ENCODE data around the gene HCN2. TPM values are rescaled to one million over a fixed set of nuclear protein-coding genes. Genes with fewer than 3 reads are reported as not detected.

Gene HCN2
- total RNA-seq, 2 experiments from 2014 or later = 0.48 to 0.53 TPM

DNA sequence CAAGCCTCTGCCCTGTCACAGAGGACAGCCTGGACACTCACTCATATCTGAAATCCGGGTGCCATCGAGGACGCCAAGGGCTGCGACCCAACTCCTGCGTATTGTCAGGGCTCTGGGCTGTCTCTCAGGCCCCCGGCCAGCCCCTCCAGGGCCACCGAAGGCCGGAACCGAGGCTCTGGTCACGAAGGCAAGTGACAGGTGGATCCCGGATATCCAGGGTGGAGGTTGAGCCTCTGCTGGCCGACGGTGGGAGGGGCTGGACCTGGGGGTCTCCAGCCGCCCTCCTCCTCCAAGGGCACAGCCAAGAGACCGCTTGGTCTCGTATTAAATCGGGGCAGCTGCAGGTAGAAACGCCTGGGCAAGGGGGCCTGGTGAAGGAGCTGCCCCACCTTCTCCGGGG is 67.9 kb downstream of the HCN2 start:
- intact Hi-C loops (cut with DNase I, micrococcal nuclease) = loop anchor here in 1 of 2 experiments (2.0 kb wide), 1 partner anchor 75 kb away; no protein-coding TSS in a partner anchor
- Mint-ChIP-seq H3K36me3 (ENCODE audit: low read depth) (peaks cover 36% of the 10 kb centered on the region), H3K27ac (no peak overlapping the region), H3K4me1 (peaks cover 51% of the 10 kb centered on the region), H3K4me3 (no peak overlapping the region), H3K27me3 (no peaks in the 10 kb centered on the region), H3K9me3 (ENCODE audit: low read depth) (no peaks in the 10 kb centered on the region)
- ATAC-seq (no peak), DNase-seq (no peak)
- ChIA-PET CTCF (no interaction called here), POLR2A (no interaction called here)

DNA sequence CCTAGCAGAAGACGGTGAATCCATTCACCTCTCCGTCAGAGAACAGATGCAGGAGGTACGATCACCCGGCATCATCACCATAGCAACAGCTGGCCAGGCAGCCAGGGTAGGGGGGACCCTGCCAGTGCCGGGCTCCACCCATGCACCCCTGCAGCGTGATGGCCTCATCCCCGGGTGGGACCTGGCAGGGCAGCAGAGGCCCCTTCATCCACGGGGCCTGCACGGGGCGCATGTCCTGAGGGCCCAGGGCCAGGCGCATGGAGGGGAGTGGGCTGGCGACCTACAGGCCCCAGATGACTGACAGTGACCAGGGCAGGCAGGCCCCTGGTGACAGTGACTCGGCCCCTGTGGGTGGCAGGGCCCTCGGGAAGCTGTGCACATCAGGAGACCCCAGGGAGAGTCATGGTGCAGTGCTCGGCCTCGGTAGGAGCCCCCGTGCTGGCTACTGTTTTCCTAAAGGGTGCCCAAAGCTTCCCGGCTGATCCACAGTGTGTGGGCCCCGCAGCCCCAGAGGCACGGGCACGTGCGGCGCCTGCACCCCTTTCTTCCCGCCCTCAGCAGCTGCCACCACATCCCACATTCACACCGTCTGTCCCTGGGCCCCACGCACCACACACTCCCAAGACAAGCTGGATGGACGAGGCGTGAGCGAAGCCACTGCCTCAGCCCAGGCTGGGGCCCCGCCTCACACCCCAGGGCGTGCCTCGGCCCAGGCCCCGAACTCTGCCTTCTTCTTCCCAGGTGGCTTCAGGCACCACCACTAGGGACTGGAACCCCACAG is 68.6 kb downstream of the HCN2 start:
- Mint-ChIP-seq H3K4me1 (peaks cover 51% of the 10 kb centered on the region), H3K4me3 (no peak overlapping the region)
- CTCF ChIA-PET = no interaction called here

DNA sequence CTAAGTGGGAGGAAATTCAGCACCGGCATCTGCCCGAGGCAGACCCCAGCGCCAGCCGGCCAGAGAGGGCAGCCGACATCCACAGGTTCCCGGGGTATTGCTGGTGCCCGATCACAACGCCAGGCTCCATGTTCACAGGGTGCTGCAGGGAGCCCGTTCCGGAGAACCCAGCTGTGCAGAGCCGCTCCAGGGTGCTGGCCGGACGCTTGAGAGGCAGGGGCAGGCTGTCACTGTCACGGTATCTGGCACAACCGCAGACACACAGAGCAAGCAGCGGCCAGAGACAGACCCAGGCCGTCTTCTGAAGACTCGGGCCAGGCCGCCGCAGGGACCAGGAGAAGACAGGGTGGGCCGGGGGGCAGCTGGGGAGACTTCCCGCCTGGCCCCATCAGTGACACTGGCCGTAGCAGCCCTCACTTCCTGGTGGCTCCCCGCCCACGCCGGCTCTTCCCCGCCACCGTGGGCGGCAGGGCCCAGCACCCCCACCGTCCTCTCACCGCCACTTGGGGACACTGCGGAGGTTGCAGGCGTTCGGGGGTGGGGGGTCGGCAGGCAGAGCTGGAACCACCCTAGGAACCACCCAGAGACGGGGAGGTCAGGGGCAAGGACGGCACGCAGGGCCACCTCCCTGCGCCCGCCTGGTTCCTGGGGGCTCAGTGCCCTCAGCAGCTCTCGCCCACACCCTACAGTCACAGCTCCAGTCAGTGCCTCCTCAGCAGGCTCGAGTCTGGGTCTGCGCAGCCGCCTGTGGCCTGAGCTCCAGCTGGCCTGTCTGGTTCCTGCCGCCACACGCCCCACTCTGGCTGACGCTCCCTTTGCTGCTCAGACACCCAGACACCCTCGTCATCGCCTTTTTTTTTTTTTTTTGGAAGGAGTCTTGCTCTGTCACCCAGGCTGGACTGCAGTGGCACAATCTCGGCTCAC is 69.5 kb downstream of the HCN2 start:
- Mint-ChIP-seq H3K36me3 (ENCODE audit: low read depth) (peaks cover 32% of the 10 kb centered on the region), H3K9me3 (ENCODE audit: low read depth) (no peaks in the 10 kb centered on the region), H3K27ac (peak overlapping the region; percentile 95), H3K4me1 (peaks cover 55% of the 10 kb centered on the region), H3K27me3 (no peaks in the 10 kb centered on the region), H3K4me3 (peak overlapping the region; percentile 96)
- ChIA-PET POLR2A (no interaction called here), CTCF (interaction anchor here (0.6 kb wide), 1 partner anchor 148 kb away, joined by 4 read pairs; no protein-coding TSS in a partner anchor)
- ATAC-seq (no peak), DNase-seq (peak; percentile 48)
- intact Hi-C loops (cut with DNase I, micrococcal nuclease) = no loop called here

More for the DNA sequence above, 68.6 kb downstream of the HCN2 start:
- POLR2A ChIA-PET = no interaction called here
- Mint-ChIP-seq H3K27ac (no peak overlapping the region), H3K27me3 (no peaks in the 10 kb centered on the region), H3K9me3 (ENCODE audit: low read depth) (no peaks in the 10 kb centered on the region), H3K36me3 (ENCODE audit: low read depth) (peaks cover 33% of the 10 kb centered on the region)
- no peak for ATAC-seq
- no peak for DNase-seq
- intact Hi-C loops (cut with DNase I, micrococcal nuclease) = no loop called here

DNA sequence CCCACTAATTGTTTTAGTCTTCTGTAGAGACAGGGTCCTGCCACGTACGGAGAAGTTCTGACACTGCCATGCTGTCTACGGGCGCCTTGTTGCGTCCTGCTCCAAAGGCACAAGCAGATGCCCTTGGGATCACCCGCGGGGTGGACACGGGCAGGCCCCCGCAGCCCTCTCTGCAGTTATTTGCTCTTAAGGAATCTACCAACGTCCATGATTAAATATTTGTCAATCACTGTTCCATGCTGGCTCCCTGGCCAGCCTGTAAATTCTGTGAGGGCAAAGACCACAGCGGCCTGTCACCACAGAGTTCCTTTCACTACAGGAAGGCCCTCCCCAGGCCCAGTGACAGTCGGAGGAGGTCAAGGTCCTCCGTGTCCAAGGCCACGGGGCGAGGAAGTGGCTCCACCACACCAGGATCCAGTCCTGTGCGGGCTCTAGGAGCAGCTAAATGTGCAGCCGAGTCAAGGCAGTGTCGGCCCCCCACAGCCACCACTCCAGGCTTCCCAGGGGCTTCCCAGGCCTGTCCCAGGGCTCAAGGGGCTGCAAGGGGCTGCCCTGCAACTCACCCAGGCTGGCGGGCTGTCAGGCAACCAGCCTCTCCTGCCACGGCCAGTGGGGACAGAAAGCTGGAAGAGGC is 71.2 kb downstream of the HCN2 start:
- intact Hi-C loops (cut with DNase I, micrococcal nuclease) = loop anchor here (1.0 to 5.0 kb wide), 6 partner anchors 28 to 511 kb away; partner anchors contain the start of genes BSG (in 1 of the 2), POLRMT (in 1 of the 2), PTBP1 (in 1 of the 2) and SBNO2 (in 1 of the 2)
- peak overlapping the region; percentile 95 for H3K27ac Mint-ChIP-seq
- peaks cover 20% of the 10 kb centered on the region for H3K36me3 Mint-ChIP-seq (ENCODE audit: low read depth)
- no peaks in the 10 kb centered on the region for H3K27me3 Mint-ChIP-seq
- H3K4me1 Mint-ChIP-seq = peaks cover 51% of the 10 kb centered on the region
- ChIA-PET CTCF (interaction anchor here (0.7 kb wide), 1 partner anchor 24 kb away, joined by 4 read pairs; no protein-coding TSS in a partner anchor), POLR2A (interaction anchor here (0.5 to 1.7 kb wide), 4 partner anchors 20 to 498 kb away, joined by 3 to 8 read pairs (median 3); no protein-coding TSS in a partner anchor)
- DNase-seq (no peak), ATAC-seq (no peak)
- H3K4me3 Mint-ChIP-seq = peak overlapping the region; percentile 96
- H3K9me3 Mint-ChIP-seq (ENCODE audit: low read depth) = no peaks in the 10 kb centered on the region

DNA sequence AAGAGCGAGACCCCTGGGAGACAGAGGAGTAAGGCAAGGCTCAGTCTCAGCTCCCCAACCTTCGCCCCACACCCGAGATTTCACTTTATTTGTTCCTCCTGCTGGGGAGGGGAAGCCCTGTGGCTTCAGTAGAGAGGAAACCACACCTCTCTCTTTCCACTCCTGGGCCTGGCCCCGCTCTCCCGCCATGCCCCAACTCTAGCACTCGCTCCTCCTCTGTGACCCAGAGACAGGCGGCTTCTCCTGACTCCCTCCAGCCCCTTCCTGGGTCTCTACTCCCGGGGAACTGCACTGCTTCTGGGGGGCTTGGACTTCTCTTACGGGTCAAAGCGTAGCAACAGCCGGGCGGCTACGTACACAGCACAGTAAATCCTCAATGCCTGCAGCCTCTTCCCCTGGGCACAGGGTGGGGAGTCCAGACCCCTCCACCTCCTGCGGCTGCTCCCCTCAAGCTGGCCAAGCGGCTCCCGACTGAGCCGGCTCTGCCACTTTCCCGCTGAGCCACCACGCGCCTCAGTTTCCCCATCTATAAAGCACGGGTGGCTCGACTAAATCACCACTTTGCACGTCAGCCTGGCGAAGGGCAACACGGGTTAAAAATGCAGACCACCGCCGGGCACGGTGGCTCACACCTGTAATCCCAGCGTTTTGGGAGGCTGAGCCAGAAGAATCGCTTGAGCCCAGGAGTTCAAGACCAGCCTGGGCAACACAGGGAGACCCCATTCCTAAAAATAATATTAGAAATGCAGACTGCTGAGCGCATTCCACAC is 71.9 kb downstream of the HCN2 start:
- ChIA-PET CTCF (interaction anchor here (0.6 to 0.7 kb wide), 2 partner anchors 25 to 73 kb away, joined by 3 to 4 read pairs; no protein-coding TSS in a partner anchor), POLR2A (interaction anchor here (1.0 to 1.7 kb wide), 2 partner anchors 50 to 87 kb away, joined by 3 to 8 read pairs; no protein-coding TSS in a partner anchor)
- peak overlapping the region; percentile 95 for H3K27ac Mint-ChIP-seq
- ATAC-seq (peak; percentile 50), DNase-seq (peak; percentile 81)
- H3K9me3 Mint-ChIP-seq (ENCODE audit: low read depth) = no peaks in the 10 kb centered on the region
- no peaks in the 10 kb centered on the region for H3K27me3 Mint-ChIP-seq
- intact Hi-C loops (cut with DNase I, micrococcal nuclease) = loop anchor here (1.0 to 5.0 kb wide), 10 partner anchors 28 to 587 kb away; partner anchors contain the start of genes BSG (in 1 of the 2), MIDN (in 1 of the 2), POLRMT (in 1 of the 2) and PTBP1 (in 1 of the 2)
- H3K4me3 Mint-ChIP-seq = peak overlapping the region; percentile 96
- peaks cover 15% of the 10 kb centered on the region for H3K36me3 Mint-ChIP-seq (ENCODE audit: low read depth)
- peaks cover 47% of the 10 kb centered on the region for H3K4me1 Mint-ChIP-seq

DNA sequence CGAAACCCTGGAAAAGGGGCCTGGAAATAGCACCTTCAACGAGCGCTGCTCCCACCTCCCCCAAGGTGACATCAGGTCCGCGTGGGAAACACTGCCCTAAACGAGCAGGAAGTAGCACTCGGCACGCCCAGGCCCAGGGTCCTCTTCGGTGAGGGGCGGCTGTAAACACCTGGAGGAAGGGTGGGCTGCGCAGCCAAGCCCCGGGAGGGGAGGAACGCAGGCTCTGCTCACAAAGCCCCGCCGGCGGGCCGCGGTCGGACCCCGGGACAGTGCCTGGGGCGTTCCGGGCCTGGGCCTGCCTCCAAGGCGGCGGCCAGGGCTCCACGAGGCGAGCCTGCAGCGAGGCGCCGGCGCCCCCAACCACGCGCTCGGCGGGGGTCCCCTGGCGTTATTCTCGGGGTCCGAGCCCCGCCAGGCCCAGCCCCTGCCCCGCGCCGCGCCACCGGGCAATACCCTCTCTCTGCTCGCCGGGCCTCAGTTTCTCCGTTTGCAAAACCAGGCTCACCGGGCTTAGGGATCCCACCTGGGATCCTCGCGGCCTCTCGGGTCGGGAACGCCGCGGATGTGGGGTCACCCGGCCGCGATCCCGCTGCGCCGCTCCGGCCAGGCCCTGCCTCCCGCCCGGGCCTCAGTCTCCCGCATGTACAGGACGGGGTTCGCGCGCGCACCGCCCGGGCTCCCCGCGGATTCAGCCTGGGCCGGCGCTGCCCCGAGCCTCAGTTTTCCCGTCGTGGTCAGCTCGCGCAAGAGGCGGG is 72.7 kb downstream of the HCN2 start:
- CTCF ChIA-PET = interaction anchor here (0.6 to 1.7 kb wide), 2 partner anchors 71 to 72 kb away, joined by 3 to 13 read pairs; no protein-coding TSS in a partner anchor
- Mint-ChIP-seq H3K36me3 (ENCODE audit: low read depth) (peaks cover 15% of the 10 kb centered on the region), H3K4me1 (peaks cover 42% of the 10 kb centered on the region), H3K4me3 (peak overlapping the region; percentile 96), H3K27me3 (no peaks in the 10 kb centered on the region), H3K27ac (peak overlapping the region; percentile 95), H3K9me3 (ENCODE audit: low read depth) (no peaks in the 10 kb centered on the region)
- DNase-seq (peak; percentile 85), ATAC-seq (peak; percentile 35)
- intact Hi-C loops (cut with DNase I, micrococcal nuclease) = loop anchor here (1.0 to 5.0 kb wide), 9 partner anchors 90 to 586 kb away; partner anchors contain the start of genes BSG (in 1 of the 2), MIDN (in 1 of the 2), PTBP1 (in 1 of the 2) and RNU6-2 (in 1 of the 2)
- POLR2A ChIA-PET = interaction anchor here (1.0 to 1.8 kb wide), 2 partner anchors 18 to 137 kb away, joined by 5 to 7 read pairs; no protein-coding TSS in a partner anchor

DNA sequence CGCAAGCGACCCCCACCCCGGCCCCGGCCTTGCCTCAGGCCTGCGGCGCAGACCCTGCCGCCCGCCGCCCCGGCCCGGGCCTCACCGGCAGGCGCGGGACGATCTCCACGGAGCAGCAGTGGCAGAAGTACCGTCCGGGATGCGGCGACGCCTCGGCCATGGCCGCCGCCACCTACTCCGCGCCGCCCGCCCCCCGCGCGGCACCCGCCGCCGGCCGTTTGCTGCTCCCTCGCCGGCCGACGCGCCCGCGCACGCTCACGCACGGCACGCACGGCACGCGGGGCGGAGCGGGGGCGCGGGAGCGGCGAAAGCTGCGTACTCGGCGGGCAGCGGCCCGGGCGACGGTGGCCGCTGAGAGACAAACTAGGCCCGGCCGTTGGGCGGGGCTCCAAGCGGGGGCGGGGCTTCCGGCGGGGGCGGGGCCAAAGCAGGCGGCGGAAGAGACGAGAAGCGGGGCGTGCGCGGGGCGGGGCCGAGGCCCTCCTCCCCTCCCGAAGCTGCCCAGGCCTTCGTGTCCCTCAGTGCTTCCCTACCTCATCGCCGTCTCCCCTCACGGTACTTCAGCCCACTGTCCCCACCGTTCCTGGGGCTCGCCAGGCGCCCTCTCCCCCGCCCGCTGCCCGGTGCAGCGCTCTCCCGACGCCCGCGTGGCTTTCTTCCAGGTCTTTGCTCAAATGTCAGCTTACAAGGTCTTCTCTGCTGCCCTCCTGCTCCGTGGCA is 73.4 kb downstream of the HCN2 start, which contains the start of gene RNF126:
TSS of gene RNF126 (minus strand) at position 253 of the 720 bp plus-strand sequence. CDS start at position 160, 93 bp downstream.
- POLR2A ChIA-PET = interaction anchor here (1.0 to 1.8 kb wide), 2 partner anchors 18 to 136 kb away, joined by 5 to 7 read pairs; no protein-coding TSS in a partner anchor
- Mint-ChIP-seq H3K4me3 (peak within 1 kb of the TSS; percentile 96), H3K27ac (peak within 1 kb of the TSS; percentile 95), H3K36me3 (ENCODE audit: low read depth) (peaks cover 15% of the 10 kb centered on the region), H3K27me3 (no peaks in the 10 kb centered on the region), H3K4me1 (peaks cover 37% of the 10 kb centered on the region), H3K9me3 (ENCODE audit: low read depth) (no peaks in the 10 kb centered on the region)
- CTCF ChIA-PET = interaction anchor here (0.6 to 1.7 kb wide), 5 partner anchors 17 to 261 kb away, joined by 3 to 13 read pairs (median 3); no protein-coding TSS in a partner anchor
- ATAC-seq = peak; percentile 49
- peak; percentile 98 for DNase-seq
- intact Hi-C loops (cut with DNase I, micrococcal nuclease) = loop anchor here (1.0 to 5.0 kb wide), 17 partner anchors 17 to 612 kb away; partner anchors contain the start of genes BSG (in 2 of the 2), PTBP1 (in 2 of the 2), CDC34 (in 1 of the 2) and FAM174C (in 1 of the 2)

DNA sequence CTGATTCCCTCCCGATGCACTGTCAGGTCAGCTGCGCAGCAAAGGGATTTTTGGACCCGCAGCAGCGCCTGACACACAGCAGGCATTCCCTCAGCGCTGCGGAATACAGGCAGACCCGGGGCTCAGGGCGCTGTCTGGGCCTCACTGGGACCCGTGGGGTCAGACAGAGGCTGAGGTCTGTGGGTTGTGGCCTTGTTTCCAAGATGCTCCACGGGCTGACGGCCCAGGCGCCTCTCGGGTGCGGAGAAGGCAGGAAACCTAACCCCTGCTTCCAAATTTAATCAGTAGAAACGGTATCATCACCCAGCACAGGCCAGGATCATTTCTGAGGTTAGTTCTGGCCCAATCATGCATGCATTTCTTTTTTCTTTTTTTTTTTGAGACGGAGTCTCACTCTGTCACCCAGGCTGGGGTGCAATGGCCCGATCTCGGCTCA is 74.0 kb downstream of the HCN2 start:
- H3K27ac Mint-ChIP-seq = peak overlapping the region; percentile 87
- H3K27me3 Mint-ChIP-seq = no peaks in the 10 kb centered on the region
- no peak for ATAC-seq
- peaks cover 13% of the 10 kb centered on the region for H3K36me3 Mint-ChIP-seq (ENCODE audit: low read depth)
- ChIA-PET CTCF (interaction anchor here (0.6 to 1.7 kb wide), 5 partner anchors 16 to 260 kb away, joined by 3 to 13 read pairs (median 3); no protein-coding TSS in a partner anchor), POLR2A (interaction anchor here (0.6 to 1.8 kb wide), 3 partner anchors 17 to 136 kb away, joined by 4 to 7 read pairs (median 5); no protein-coding TSS in a partner anchor)
- DNase-seq = no peak
- no peaks in the 10 kb centered on the region for H3K9me3 Mint-ChIP-seq (ENCODE audit: low read depth)
- intact Hi-C loops (cut with DNase I, micrococcal nuclease) = loop anchor here (1.0 to 5.0 kb wide), 17 partner anchors 17 to 612 kb away; partner anchors contain the start of genes BSG (in 2 of the 2), PTBP1 (in 2 of the 2), CDC34 (in 1 of the 2) and FAM174C (in 1 of the 2)
- peak overlapping the region; percentile 74 for H3K4me3 Mint-ChIP-seq
- peaks cover 33% of the 10 kb centered on the region for H3K4me1 Mint-ChIP-seq

Data from activated CD4-positive, alpha-beta T cell treated with anti-CD3 and anti-CD28 coated beads for 36 hours (primary cell).